Peyer's patch (tissue), 4 donors: Measurements from ENCODE around the gene CHCHD5.

ENCODE experiments used
- POLR2A ChIP-seq, 2 donors: fragments of 450-650 bp; IDR thresholded peaks; one replicate each; pipeline ENCODE4 v1.5.1; 2017; ENCODE audit warnings: antibody characterized with exemption in 2 of 2, mild to moderate bottlenecking in 2 of 2, moderate library complexity in 2 of 2
- TF ChIP-seq, protein P1 (sequence below), 6 experiments: fragments of 450-650 bp in 4 of 6; fragments of 200-600 bp in 2 of 6; sonication (generic) in 1 of 6; IDR thresholded peaks; one replicate each; pipeline ENCODE4 v1.5.1; 2017 to 2019; ENCODE audit warnings: antibody characterized with exemption in 6 of 6, mild to moderate bottlenecking in 3 of 6, moderate library complexity in 1 of 6

DNA sequence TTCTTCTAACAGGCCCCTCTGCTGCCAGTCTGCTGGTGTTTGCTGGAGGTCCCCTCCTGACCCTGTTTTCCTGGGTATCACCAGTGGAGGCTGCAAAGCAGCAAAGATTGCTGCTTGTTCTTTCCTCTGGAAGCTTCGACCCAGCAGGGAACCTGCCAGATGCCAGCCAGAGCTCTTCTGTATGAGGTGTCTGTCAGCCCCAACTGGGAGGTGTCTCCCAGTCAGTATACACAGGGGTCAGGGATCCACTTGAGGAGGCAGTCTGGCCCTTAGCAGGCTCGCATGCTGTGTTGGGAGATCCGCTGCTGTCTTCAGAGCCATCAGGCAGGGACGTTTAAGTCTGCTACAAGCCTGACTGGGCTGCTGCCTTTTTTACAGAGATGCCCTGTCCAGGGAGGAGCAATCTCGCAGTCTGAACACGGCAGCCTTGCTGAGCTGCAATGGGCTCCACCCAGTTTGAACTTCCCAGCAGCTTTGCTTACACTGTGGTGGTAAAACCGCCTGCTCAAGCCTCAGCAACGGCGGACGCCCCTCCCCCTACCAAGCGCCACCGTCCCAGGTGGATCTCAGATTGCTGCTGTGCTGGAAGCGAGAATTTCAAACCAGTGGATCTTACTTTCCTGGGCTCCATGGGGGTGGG, 29.9 kb downstream of the CHCHD5 start:
- TF ChIP-seq, protein P1, sequence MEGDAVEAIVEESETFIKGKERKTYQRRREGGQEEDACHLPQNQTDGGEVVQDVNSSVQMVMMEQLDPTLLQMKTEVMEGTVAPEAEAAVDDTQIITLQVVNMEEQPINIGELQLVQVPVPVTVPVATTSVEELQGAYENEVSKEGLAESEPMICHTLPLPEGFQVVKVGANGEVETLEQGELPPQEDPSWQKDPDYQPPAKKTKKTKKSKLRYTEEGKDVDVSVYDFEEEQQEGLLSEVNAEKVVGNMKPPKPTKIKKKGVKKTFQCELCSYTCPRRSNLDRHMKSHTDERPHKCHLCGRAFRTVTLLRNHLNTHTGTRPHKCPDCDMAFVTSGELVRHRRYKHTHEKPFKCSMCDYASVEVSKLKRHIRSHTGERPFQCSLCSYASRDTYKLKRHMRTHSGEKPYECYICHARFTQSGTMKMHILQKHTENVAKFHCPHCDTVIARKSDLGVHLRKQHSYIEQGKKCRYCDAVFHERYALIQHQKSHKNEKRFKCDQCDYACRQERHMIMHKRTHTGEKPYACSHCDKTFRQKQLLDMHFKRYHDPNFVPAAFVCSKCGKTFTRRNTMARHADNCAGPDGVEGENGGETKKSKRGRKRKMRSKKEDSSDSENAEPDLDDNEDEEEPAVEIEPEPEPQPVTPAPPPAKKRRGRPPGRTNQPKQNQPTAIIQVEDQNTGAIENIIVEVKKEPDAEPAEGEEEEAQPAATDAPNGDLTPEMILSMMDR (IDR thresholded peaks at IDR 0.05) = no peak
- no peak for TF ChIP-seq POLR2A (IDR thresholded peaks at IDR 0.05)
